Measurements from ENCODE around the gene DPT. TPM values are rescaled to one million over a fixed set of nuclear protein-coding genes. Genes with fewer than 3 reads are reported as not detected.

DPT gene
- total RNA-seq, 2 experiments from 2014 or later = not detected

GRCh38 chr1:168734271-168734670, 5.3 kb upstream of the DPT start:
- no peaks in the 10 kb centered on the region for H3K9me3 Mint-ChIP-seq (ENCODE audit: low read depth)
- ChIA-PET CTCF (no interaction called here), POLR2A (no interaction called here)
- H3K4me3 Mint-ChIP-seq = no peak overlapping the region
- no peaks in the 10 kb centered on the region for H3K4me1 Mint-ChIP-seq
- no peak overlapping the region for H3K27ac Mint-ChIP-seq
- peaks cover 4% of the 10 kb centered on the region for H3K27me3 Mint-ChIP-seq
- intact Hi-C loops (cut with DNase I, micrococcal nuclease) = no loop called here
- H3K36me3 Mint-ChIP-seq (ENCODE audit: low read depth) = no peaks in the 10 kb centered on the region
- ATAC-seq (no peak), DNase-seq (no peak)

- Mint-ChIP-seq H3K4me3 (no peak overlapping the region), H3K36me3 (ENCODE audit: low read depth) (no peaks in the 10 kb centered on the region), H3K27me3 (no peaks in the 10 kb centered on the region), H3K9me3 (ENCODE audit: low read depth) (no peaks in the 10 kb centered on the region), H3K4me1 (no peaks in the 10 kb centered on the region), H3K27ac (no peak overlapping the region)
- ATAC-seq (no peak), DNase-seq (no peak)
- CTCF ChIA-PET = no interaction called here
- intact Hi-C loops (cut with DNase I, micrococcal nuclease) = no loop called here
- POLR2A ChIA-PET = no interaction called here
These were observed 4.2 kb upstream of the DPT start for GRCh38 chr1:168733241-168733640.

GRCh38 chr1:168732736-168733135, 3.7 kb upstream of the DPT start:
- Mint-ChIP-seq H3K4me3 (no peak overlapping the region), H3K9me3 (ENCODE audit: low read depth) (no peaks in the 10 kb centered on the region), H3K27me3 (no peaks in the 10 kb centered on the region), H3K27ac (no peak overlapping the region), H3K4me1 (no peaks in the 10 kb centered on the region), H3K36me3 (ENCODE audit: low read depth) (no peaks in the 10 kb centered on the region)
- ChIA-PET CTCF (no interaction called here), POLR2A (no interaction called here)
- no peak for ATAC-seq
- intact Hi-C loops (cut with DNase I, micrococcal nuclease) = no loop called here
- DNase-seq = no peak

- Mint-ChIP-seq H3K9me3 (ENCODE audit: low read depth) (no peaks in the 10 kb centered on the region), H3K27me3 (no peaks in the 10 kb centered on the region), H3K4me3 (no peak overlapping the region), H3K4me1 (no peaks in the 10 kb centered on the region), H3K36me3 (ENCODE audit: low read depth) (no peaks in the 10 kb centered on the region), H3K27ac (no peak overlapping the region)
- intact Hi-C loops (cut with DNase I, micrococcal nuclease) = no loop called here
- CTCF ChIA-PET = interaction anchor here (1.1 kb wide), 1 partner anchor 518 kb away, joined by 3 read pairs; no protein-coding TSS in a partner anchor
- POLR2A ChIA-PET = no interaction called here
- no peak for DNase-seq
- ATAC-seq = no peak
These were observed 2.4 kb upstream of the DPT start for GRCh38 chr1:168731244-168731953.

- H3K27ac Mint-ChIP-seq = no peak overlapping the region
- no peaks in the 10 kb centered on the region for H3K9me3 Mint-ChIP-seq (ENCODE audit: low read depth)
- no peak overlapping the region for H3K4me3 Mint-ChIP-seq
- ChIA-PET POLR2A (no interaction called here), CTCF (no interaction called here)
- H3K27me3 Mint-ChIP-seq = no peaks in the 10 kb centered on the region
- intact Hi-C loops (cut with DNase I, micrococcal nuclease) = no loop called here
- no peaks in the 10 kb centered on the region for H3K36me3 Mint-ChIP-seq (ENCODE audit: low read depth)
- no peak for DNase-seq
- no peak for ATAC-seq
- no peaks in the 10 kb centered on the region for H3K4me1 Mint-ChIP-seq
These were observed 398 bp upstream of the DPT start for GRCh38 chr1:168729405-168729802.

GRCh38 chr1:168726719-168727118, 2.3 kb downstream of the DPT start:
- H3K4me3 Mint-ChIP-seq = no peak overlapping the region
- H3K4me1 Mint-ChIP-seq = no peaks in the 10 kb centered on the region
- POLR2A ChIA-PET = no interaction called here
- H3K36me3 Mint-ChIP-seq (ENCODE audit: low read depth) = no peaks in the 10 kb centered on the region
- DNase-seq (no peak), ATAC-seq (no peak)
- no peak overlapping the region for H3K27ac Mint-ChIP-seq
- CTCF ChIA-PET = no interaction called here
- intact Hi-C loops (cut with DNase I, micrococcal nuclease) = no loop called here
- H3K27me3 Mint-ChIP-seq = peaks cover 5% of the 10 kb centered on the region
- H3K9me3 Mint-ChIP-seq (ENCODE audit: low read depth) = no peaks in the 10 kb centered on the region

GRCh38 chr1:168726281-168726680, 2.7 kb downstream of the DPT start:
- CTCF ChIA-PET = interaction anchor here (0.7 kb wide), 1 partner anchor 567 kb away, joined by 3 read pairs; no protein-coding TSS in a partner anchor
- H3K4me3 Mint-ChIP-seq = no peak overlapping the region
- no peak for ATAC-seq

GRCh38 chr1:168725831-168726230, 3.2 kb downstream of the DPT start:
- DNase-seq (no peak), ATAC-seq (no peak)
- Mint-ChIP-seq H3K27me3 (peaks cover 5% of the 10 kb centered on the region), H3K36me3 (ENCODE audit: low read depth) (no peaks in the 10 kb centered on the region), H3K9me3 (ENCODE audit: low read depth) (no peaks in the 10 kb centered on the region), H3K27ac (no peak overlapping the region), H3K4me1 (no peaks in the 10 kb centered on the region), H3K4me3 (no peak overlapping the region)
- intact Hi-C loops (cut with DNase I, micrococcal nuclease) = no loop called here
- POLR2A ChIA-PET = no interaction called here
- CTCF ChIA-PET = interaction anchor here (0.7 kb wide), 1 partner anchor 567 kb away, joined by 3 read pairs; no protein-coding TSS in a partner anchor

More at GRCh38 chr1:168726281-168726680, 2.7 kb downstream of the DPT start:
- peaks cover 5% of the 10 kb centered on the region for H3K27me3 Mint-ChIP-seq
- no peaks in the 10 kb centered on the region for H3K4me1 Mint-ChIP-seq
- POLR2A ChIA-PET = no interaction called here
- DNase-seq = no peak
- H3K27ac Mint-ChIP-seq = no peak overlapping the region
- no peaks in the 10 kb centered on the region for H3K9me3 Mint-ChIP-seq (ENCODE audit: low read depth)
- H3K36me3 Mint-ChIP-seq (ENCODE audit: low read depth) = no peaks in the 10 kb centered on the region
- intact Hi-C loops (cut with DNase I, micrococcal nuclease) = no loop called here

- DNase-seq = no peak
These were observed 3.9 kb downstream of the DPT start for GRCh38 chr1:168725060-168725459.

GRCh38 chr1:168723000-168723399, 6.0 kb downstream of the DPT start:
- Mint-ChIP-seq H3K27me3 (peaks cover 5% of the 10 kb centered on the region), H3K4me3 (no peak overlapping the region), H3K9me3 (ENCODE audit: low read depth) (no peaks in the 10 kb centered on the region), H3K27ac (no peak overlapping the region), H3K4me1 (no peaks in the 10 kb centered on the region), H3K36me3 (ENCODE audit: low read depth) (no peaks in the 10 kb centered on the region)
- POLR2A ChIA-PET = no interaction called here
- CTCF ChIA-PET = interaction anchor here (0.6 to 1.2 kb wide), 2 partner anchors 16 to 85 kb away, joined by 3 to 4 read pairs; no protein-coding TSS in a partner anchor
- ATAC-seq (no peak), DNase-seq (no peak)
- intact Hi-C loops (cut with DNase I, micrococcal nuclease) = no loop called here

More at GRCh38 chr1:168725060-168725459, 3.9 kb downstream of the DPT start:
- no peak for ATAC-seq
- intact Hi-C loops (cut with DNase I, micrococcal nuclease) = no loop called here
- no peaks in the 10 kb centered on the region for H3K4me1 Mint-ChIP-seq
- H3K27me3 Mint-ChIP-seq = peaks cover 5% of the 10 kb centered on the region
- no peaks in the 10 kb centered on the region for H3K36me3 Mint-ChIP-seq (ENCODE audit: low read depth)
- no peaks in the 10 kb centered on the region for H3K9me3 Mint-ChIP-seq (ENCODE audit: low read depth)
- POLR2A ChIA-PET = no interaction called here
- CTCF ChIA-PET = interaction anchor here (0.7 kb wide), 1 partner anchor 15 kb away, joined by 3 read pairs; no protein-coding TSS in a partner anchor
- H3K27ac Mint-ChIP-seq = no peak overlapping the region
- no peak overlapping the region for H3K4me3 Mint-ChIP-seq

GRCh38 chr1:168720839-168721238, 8.2 kb downstream of the DPT start:
- no peaks in the 10 kb centered on the region for H3K36me3 Mint-ChIP-seq (ENCODE audit: low read depth)
- DNase-seq = no peak
- ATAC-seq = no peak
- no peaks in the 10 kb centered on the region for H3K9me3 Mint-ChIP-seq (ENCODE audit: low read depth)
- intact Hi-C loops (cut with DNase I, micrococcal nuclease) = no loop called here
- H3K4me1 Mint-ChIP-seq = no peaks in the 10 kb centered on the region
- no peak overlapping the region for H3K4me3 Mint-ChIP-seq
- no peak overlapping the region for H3K27ac Mint-ChIP-seq
- ChIA-PET CTCF (no interaction called here), POLR2A (no interaction called here)
- H3K27me3 Mint-ChIP-seq = peaks cover 5% of the 10 kb centered on the region

GRCh38 chr1:168719306-168720111, 9.5 kb downstream of the DPT start:
- ATAC-seq (no peak), DNase-seq (no peak)
- no peak overlapping the region for H3K27ac Mint-ChIP-seq
- CTCF ChIA-PET = interaction anchor here (0.9 to 1.0 kb wide), 2 partner anchors 18 to 52 kb away, joined by 3 to 4 read pairs; no protein-coding TSS in a partner anchor
- H3K4me3 Mint-ChIP-seq = no peak overlapping the region
- intact Hi-C loops (cut with DNase I, micrococcal nuclease) = no loop called here
- H3K36me3 Mint-ChIP-seq (ENCODE audit: low read depth) = no peaks in the 10 kb centered on the region
- POLR2A ChIA-PET = no interaction called here
- H3K4me1 Mint-ChIP-seq = no peaks in the 10 kb centered on the region
- H3K27me3 Mint-ChIP-seq = peaks cover 5% of the 10 kb centered on the region
- no peaks in the 10 kb centered on the region for H3K9me3 Mint-ChIP-seq (ENCODE audit: low read depth)

Measured in activated CD4-positive, alpha-beta T cell treated with anti-CD3 and anti-CD28 coated beads for 36 hours (primary cell).